Left lung (tissue), 10 donors: ENCODE data around the gene PDSS1. TPM values are rescaled to one million over a fixed set of nuclear protein-coding genes. Genes with fewer than 3 reads are reported as not detected.

Experiments used
- ATAC-seq: fragments of 200-7000 bp; cut with Tn5 transposase; one replicate; pipeline ENCODE4 v1.9.1; 2020; ENCODE audit warnings: moderate library complexity
- DNase-seq, 4 donors: peaks; one replicate each; pipeline ENCODE4 v3.0.0-alpha.2; 2013 to 2020
- H3K27ac ChIP-seq, 2 donors: fragments of 200-600 bp; sonication (generic) in 1 of 2; one replicate each; pipeline versions ENCODE4 v1.5.0 to v1.8.0; 2020 to 2021
- H3K27me3 ChIP-seq, 2 donors: fragments of 200-600 bp; sonication (generic) in 1 of 2; one replicate each; pipeline versions ENCODE4 v1.5.0 to v1.8.0; 2020 to 2021
- H3K36me3 ChIP-seq, 2 donors: fragments of 200-600 bp; sonication (generic) in 1 of 2; one replicate each; pipeline versions ENCODE4 v1.5.0 to v1.8.0; 2020 to 2021
- H3K4me1 ChIP-seq, 2 donors: fragments of 200-600 bp; one replicate each; pipeline ENCODE4 v1.8.0; 2021
- H3K4me3 ChIP-seq, 2 donors: fragments of 200-600 bp; sonication (generic) in 1 of 2; one replicate each; pipeline versions ENCODE4 v1.5.0 to v1.8.0; 2020 to 2021; ENCODE audit warnings: mild to moderate bottlenecking in 1 of 2
- H3K9me3 ChIP-seq, 2 donors: fragments of 200-600 bp; sonication (generic) in 1 of 2; one replicate each; pipeline versions ENCODE4 v1.5.0 to v1.8.0; 2020 to 2021
- intact Hi-C, 2 donors: fragments of 100-400 bp; cut with DNase I; formaldehyde crosslinking; loops; one replicate each; pipeline versions ENCODE4 v1.11.2 to v1.14.2; 2022
- polyA plus RNA-seq, 6 donors: library from polyadenylated mRNA; unstranded; fragments of 120-200 nt; gene quantifications; one replicate each; pipeline ENCODE4 v1.2.1, GENCODE V29; 2013; ENCODE audit not compliant: insufficient read length in 6 of 6
- total RNA-seq, 2 donors: library from RNA; stranded (reverse); fragmentation: NEBNext Ultra II Directional; extraction: Animal tissue kit (Norgen Biotek cat#: 25700); gene quantifications; one replicate each; pipeline ENCODE4 v1.2.1, GENCODE V29; 2021
- TF ChIP-seq, protein P1 (sequence below), 2 donors: fragments of 200-600 bp; sonication (generic) in 1 of 2; IDR thresholded peaks; one replicate each; pipeline versions ENCODE4 v1.5.0 to v1.8.0; 2021; ENCODE audit warnings: antibody characterized with exemption in 2 of 2
- donor health status: DM: no; HTN: yes; CAD: no.
- donor health status: DM: no; HTN: no; CAD: no.

Gene PDSS1
- total and polyA plus RNA-seq, 8 donors = 7.1 to 17.3 (median 12.7) TPM

DNA sequence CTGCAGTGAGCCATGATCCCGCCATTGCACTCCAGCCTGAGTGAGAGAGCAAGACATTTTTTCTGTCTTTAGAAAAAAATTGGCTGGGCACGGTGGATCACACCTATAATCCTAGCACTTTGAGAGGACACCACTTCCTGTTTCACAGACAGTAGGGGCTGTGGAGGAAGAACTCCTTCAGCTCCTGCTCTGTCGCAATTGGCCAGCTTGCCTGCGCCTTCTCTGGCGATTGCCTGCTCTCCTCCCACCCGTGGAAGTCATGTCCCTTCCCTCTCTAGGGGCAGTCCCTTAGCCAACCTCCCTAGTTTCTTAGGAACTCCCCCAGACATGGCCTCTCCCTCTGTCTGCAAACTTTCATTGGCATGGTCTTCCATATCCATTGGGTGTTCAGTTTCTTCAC, 8.7 kb downstream of the PDSS1 start:
- H3K9me3 ChIP-seq = no peaks in the 10 kb centered on the region
- H3K36me3 ChIP-seq = peaks cover 0 to 59% of the 10 kb centered on the region in 2 donors
- ATAC-seq (peak; percentile 58), DNase-seq (peak in 2 of 4 donors; percentile 83 to 86)
- no peak overlapping the region for H3K4me3 ChIP-seq
- peak overlapping the region in 1 of 2 donors; percentile 41 for H3K27ac ChIP-seq
- H3K27me3 ChIP-seq = no peaks in the 10 kb centered on the region
- intact Hi-C loops = no loop called here
- TF ChIP-seq, protein P1, sequence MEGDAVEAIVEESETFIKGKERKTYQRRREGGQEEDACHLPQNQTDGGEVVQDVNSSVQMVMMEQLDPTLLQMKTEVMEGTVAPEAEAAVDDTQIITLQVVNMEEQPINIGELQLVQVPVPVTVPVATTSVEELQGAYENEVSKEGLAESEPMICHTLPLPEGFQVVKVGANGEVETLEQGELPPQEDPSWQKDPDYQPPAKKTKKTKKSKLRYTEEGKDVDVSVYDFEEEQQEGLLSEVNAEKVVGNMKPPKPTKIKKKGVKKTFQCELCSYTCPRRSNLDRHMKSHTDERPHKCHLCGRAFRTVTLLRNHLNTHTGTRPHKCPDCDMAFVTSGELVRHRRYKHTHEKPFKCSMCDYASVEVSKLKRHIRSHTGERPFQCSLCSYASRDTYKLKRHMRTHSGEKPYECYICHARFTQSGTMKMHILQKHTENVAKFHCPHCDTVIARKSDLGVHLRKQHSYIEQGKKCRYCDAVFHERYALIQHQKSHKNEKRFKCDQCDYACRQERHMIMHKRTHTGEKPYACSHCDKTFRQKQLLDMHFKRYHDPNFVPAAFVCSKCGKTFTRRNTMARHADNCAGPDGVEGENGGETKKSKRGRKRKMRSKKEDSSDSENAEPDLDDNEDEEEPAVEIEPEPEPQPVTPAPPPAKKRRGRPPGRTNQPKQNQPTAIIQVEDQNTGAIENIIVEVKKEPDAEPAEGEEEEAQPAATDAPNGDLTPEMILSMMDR (IDR thresholded peaks at IDR 0.05) = no peak
- peaks cover 0 to 20% of the 10 kb centered on the region in 2 donors for H3K4me1 ChIP-seq

DNA sequence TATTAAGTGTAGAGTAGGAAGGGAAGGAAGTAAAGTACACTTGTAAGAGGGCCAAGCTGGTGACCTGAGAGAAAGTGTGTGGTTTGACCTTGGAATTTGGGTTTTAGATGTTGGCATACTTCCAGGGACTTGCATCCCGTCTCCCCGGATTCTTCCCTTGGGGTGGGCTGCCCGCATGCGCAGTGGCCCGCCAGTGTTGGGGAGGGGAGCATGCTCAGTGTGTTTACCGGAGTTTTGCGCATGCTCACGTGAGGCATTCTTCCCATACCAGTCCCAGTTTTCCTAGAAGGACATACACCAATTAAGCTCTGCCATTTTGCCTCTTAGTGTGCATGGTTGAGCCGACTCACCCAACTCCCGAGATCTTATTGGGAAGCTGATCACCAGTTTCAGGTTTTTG, 9.4 kb downstream of the PDSS1 start:
- H3K27ac ChIP-seq = no peak overlapping the region
- no peaks in the 10 kb centered on the region for H3K9me3 ChIP-seq
- TF ChIP-seq, protein P1 (IDR thresholded peaks at IDR 0.05) = no peak
- H3K27me3 ChIP-seq = no peaks in the 10 kb centered on the region
- ATAC-seq = no peak
- DNase-seq = no peak
- H3K36me3 ChIP-seq = peaks cover 0 to 59% of the 10 kb centered on the region in 2 donors
- intact Hi-C loops = no loop called here
- peaks cover 0 to 20% of the 10 kb centered on the region in 2 donors for H3K4me1 ChIP-seq
- H3K4me3 ChIP-seq = no peak overlapping the region

DNA sequence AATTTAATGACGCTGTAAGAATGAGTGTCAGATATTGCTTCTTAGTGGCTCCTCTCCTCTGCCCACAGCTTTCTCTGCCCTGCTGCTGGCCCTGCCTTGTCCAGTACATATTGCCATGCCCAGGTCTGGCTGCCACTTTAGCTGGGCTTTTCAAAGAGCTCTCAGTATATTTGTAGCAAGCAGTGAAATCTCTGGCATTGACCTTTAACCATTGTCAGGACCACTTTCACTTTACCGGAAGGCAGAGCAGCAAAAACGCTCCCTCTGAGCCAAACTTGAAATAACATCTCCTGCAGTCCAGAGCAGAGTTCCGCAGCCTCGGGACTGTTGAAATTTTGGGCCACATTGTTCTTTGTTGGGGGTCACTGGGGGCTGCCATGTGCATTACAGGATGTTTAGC, 13.8 kb downstream of the PDSS1 start:
- no peak overlapping the region for H3K4me3 ChIP-seq
- H3K27ac ChIP-seq = no peak overlapping the region
- peaks cover 0 to 5% of the 10 kb centered on the region in 2 donors for H3K4me1 ChIP-seq
- TF ChIP-seq, protein P1 (IDR thresholded peaks at IDR 0.05) = no peak
- ATAC-seq = no peak
- no peaks in the 10 kb centered on the region for H3K9me3 ChIP-seq
- DNase-seq = no peak
- H3K36me3 ChIP-seq = peaks cover 0 to 64% of the 10 kb centered on the region in 2 donors
- intact Hi-C loops = no loop called here
- no peaks in the 10 kb centered on the region for H3K27me3 ChIP-seq

DNA sequence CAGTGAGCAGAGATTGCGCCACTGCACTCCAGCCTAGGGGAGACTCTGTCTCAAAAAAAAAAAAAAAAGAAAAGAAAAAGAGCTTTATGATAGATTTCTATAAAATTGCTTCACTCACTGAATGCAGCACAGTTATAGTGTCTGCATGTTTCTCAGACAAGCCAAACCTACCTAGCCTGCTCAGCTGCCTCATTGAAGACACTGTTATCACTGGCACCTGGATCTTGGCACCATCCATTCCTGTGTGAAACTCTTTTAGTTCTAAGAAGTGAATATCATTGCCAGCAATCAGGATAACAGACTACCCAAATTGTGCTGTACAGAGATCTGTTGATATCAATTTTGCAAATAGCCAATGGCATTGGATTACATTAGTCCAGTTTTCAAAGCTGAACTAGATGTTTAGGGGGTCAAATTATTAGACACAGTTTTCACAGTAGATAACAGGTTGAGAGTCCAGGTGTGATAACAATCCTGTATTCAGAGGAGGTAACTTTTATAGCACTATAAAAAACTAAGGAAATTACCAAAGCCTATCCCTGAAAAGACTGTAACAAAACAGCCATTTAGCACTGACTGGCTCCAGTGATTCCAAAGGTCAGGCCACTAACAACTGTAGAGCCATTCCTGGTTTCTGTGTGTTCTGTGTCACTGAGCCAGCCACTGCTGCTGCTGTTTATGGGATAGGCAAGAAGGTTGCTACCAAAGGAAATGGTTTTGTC, 17.1 kb downstream of the PDSS1 start:
- H3K36me3 ChIP-seq = peaks cover 0 to 64% of the 10 kb centered on the region in 2 donors
- H3K4me1 ChIP-seq = no peaks in the 10 kb centered on the region
- H3K27me3 ChIP-seq = no peaks in the 10 kb centered on the region
- ATAC-seq = no peak
- H3K4me3 ChIP-seq = no peak overlapping the region
- TF ChIP-seq, protein P1 (IDR thresholded peaks at IDR 0.05) = no peak
- no peaks in the 10 kb centered on the region for H3K9me3 ChIP-seq
- no peak for DNase-seq
- H3K27ac ChIP-seq = no peak overlapping the region
- intact Hi-C loops = no loop called here

DNA sequence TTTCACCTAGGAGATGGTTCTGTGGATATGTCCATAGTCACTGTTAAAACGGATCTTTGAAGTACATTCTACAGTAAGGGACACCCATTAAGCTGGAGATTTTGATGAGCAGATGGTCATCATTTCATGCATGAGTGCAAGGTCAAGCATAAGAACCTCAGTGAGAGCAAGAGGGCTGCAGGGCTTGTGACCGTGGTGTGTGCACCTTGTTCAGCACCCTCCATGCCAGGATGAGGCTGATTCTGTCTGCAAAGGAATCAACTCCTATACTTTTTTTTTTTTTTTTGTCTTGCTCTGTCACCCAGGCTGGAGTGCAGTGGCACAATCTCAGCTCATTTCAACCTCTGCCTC, 17.6 kb downstream of the PDSS1 start:
- Histone ChIP-seq H3K4me1 (no peaks in the 10 kb centered on the region), H3K27ac (no peak overlapping the region), H3K4me3 (no peak overlapping the region), H3K9me3 (no peaks in the 10 kb centered on the region), H3K27me3 (no peaks in the 10 kb centered on the region), H3K36me3 (peaks cover 0 to 67% of the 10 kb centered on the region in 2 donors)
- DNase-seq (no peak), ATAC-seq (no peak)
- TF ChIP-seq, protein P1 (IDR thresholded peaks at IDR 0.05) = no peak
- intact Hi-C loops = no loop called here
